Kidney capillary endothelial cell (primary cell): Measurements from ENCODE around the gene HEG1.

Experiments used
- DNase-seq: peaks from one replicate; pipeline ENCODE4 v3.0.0-alpha.2; 2018; ENCODE audit warnings: low spot score

The HEG1 gene

GRCh38 chr3:124942613-124943012 lies 113.2 kb downstream of the HEG1 start:
- DNase-seq = no peak

GRCh38 chr3:124941771-124942170 lies 114.0 kb downstream of the HEG1 start:
- DNase-seq = no peak

GRCh38 chr3:124939661-124940060 lies 116.1 kb downstream of the HEG1 start:
- no peak for DNase-seq

- no peak for DNase-seq
Measured at GRCh38 chr3:124938896-124939295, 116.9 kb downstream of the HEG1 start.

- no peak for DNase-seq
Measured at GRCh38 chr3:124937049-124937448, 118.7 kb downstream of the HEG1 start.

GRCh38 chr3:124935794-124936542 lies 119.8 kb downstream of the HEG1 start:
- DNase-seq = no peak

GRCh38 chr3:124935264-124935663 lies 120.5 kb downstream of the HEG1 start:
- DNase-seq = no peak

GRCh38 chr3:124934577-124934976 lies 121.2 kb downstream of the HEG1 start, which contains the start of gene MUC13:
TSS of gene MUC13 (minus strand) at chr3:124934751. CDS start at chr3:124934712, 39 bp downstream.
- no peak for DNase-seq

- DNase-seq = peak; percentile 53
Measured at GRCh38 chr3:124928333-124929202, 127.2 kb downstream of the HEG1 start.

GRCh38 chr3:124927574-124928045 lies 128.2 kb downstream of the HEG1 start:
- DNase-seq = no peak

- DNase-seq = no peak
Measured at GRCh38 chr3:124926426-124927101, 129.2 kb downstream of the HEG1 start.

- no peak for DNase-seq
Measured at GRCh38 chr3:124924741-124925140, 131.1 kb downstream of the HEG1 start.

- no peak for DNase-seq
Measured at GRCh38 chr3:124923833-124924232, 132.0 kb downstream of the HEG1 start.

- DNase-seq = no peak
Measured at GRCh38 chr3:124920718-124921117, 135.1 kb downstream of the HEG1 start.

- no peak for DNase-seq
Measured at GRCh38 chr3:124919756-124920155, 136.0 kb downstream of the HEG1 start.

GRCh38 chr3:124918524-124918923 lies 137.3 kb downstream of the HEG1 start:
- no peak for DNase-seq

GRCh38 chr3:124916837-124917409 lies 138.9 kb downstream of the HEG1 start:
- DNase-seq = no peak
